ENCODE results near the gene REG3G.
"Not testable (repeated sequence)": the region's sequence is repeated elsewhere in the genome, so short reads cannot be mapped to it uniquely, and the experiment has no call there.

REG3G gene

GRCh38 chr2:78994789-78995188, 30.7 kb upstream of the REG3G start:
- Histone ChIP-seq H3K4me3 (ENCODE audit: low read length) (no peak overlapping the region), H3K36me3 (ENCODE audit: insufficient read depth, low read length) (no peaks in the 10 kb centered on the region), H2AFZ (ENCODE audit: low read depth, low read length) (no peak overlapping the region), H3K27me3 (ENCODE audit: insufficient read depth, low read length) (peaks cover 30% of the 10 kb centered on the region), H3K4me1 (ENCODE audit: insufficient read depth, low read length) (no peaks in the 10 kb centered on the region), H3K9me3 (ENCODE audit: low read length) (no peaks in the 10 kb centered on the region)

GRCh38 chr2:78999406-78999805, 26.1 kb upstream of the REG3G start:
- H3K9me3 ChIP-seq (ENCODE audit: low read length): no peaks in the 10 kb centered on the region

GRCh38 chr2:79000008-79000576, 25.4 kb upstream of the REG3G start:
- H2AFZ ChIP-seq (ENCODE audit: low read depth, low read length): no peak overlapping the region
- H3K27me3 ChIP-seq (ENCODE audit: insufficient read depth, low read length): no peaks in the 10 kb centered on the region
- no peak overlapping the region for H3K4me3 ChIP-seq (ENCODE audit: low read length)
- H3K36me3 ChIP-seq (ENCODE audit: insufficient read depth, low read length): no peaks in the 10 kb centered on the region
- H3K9me3 ChIP-seq (ENCODE audit: low read length): no peaks in the 10 kb centered on the region
- no peaks in the 10 kb centered on the region for H3K4me1 ChIP-seq (ENCODE audit: insufficient read depth, low read length)

More at GRCh38 chr2:78999406-78999805, 26.1 kb upstream of the REG3G start:
- peaks cover 7% of the 10 kb centered on the region for H3K27me3 ChIP-seq (ENCODE audit: insufficient read depth, low read length)
- no peaks in the 10 kb centered on the region for H3K36me3 ChIP-seq (ENCODE audit: insufficient read depth, low read length)
- no peak overlapping the region for H2AFZ ChIP-seq (ENCODE audit: low read depth, low read length)
- H3K4me3 ChIP-seq (ENCODE audit: low read length): no peak overlapping the region
- no peaks in the 10 kb centered on the region for H3K4me1 ChIP-seq (ENCODE audit: insufficient read depth, low read length)

GRCh38 chr2:79001285-79001684, 24.2 kb upstream of the REG3G start:
- no peak overlapping the region for H3K4me3 ChIP-seq (ENCODE audit: low read length)
- no peak overlapping the region for H2AFZ ChIP-seq (ENCODE audit: low read depth, low read length)
- no peaks in the 10 kb centered on the region for H3K9me3 ChIP-seq (ENCODE audit: low read length)
- H3K27me3 ChIP-seq (ENCODE audit: insufficient read depth, low read length): no peaks in the 10 kb centered on the region
- no peaks in the 10 kb centered on the region for H3K4me1 ChIP-seq (ENCODE audit: insufficient read depth, low read length)
- no peaks in the 10 kb centered on the region for H3K36me3 ChIP-seq (ENCODE audit: insufficient read depth, low read length)

GRCh38 chr2:79004680-79005079, 20.8 kb upstream of the REG3G start:
- H3K9me3 ChIP-seq (ENCODE audit: low read length): no peaks in the 10 kb centered on the region
- H3K4me3 ChIP-seq (ENCODE audit: low read length): no peak overlapping the region
- H3K27me3 ChIP-seq (ENCODE audit: insufficient read depth, low read length): no peaks in the 10 kb centered on the region
- no peak overlapping the region for H2AFZ ChIP-seq (ENCODE audit: low read depth, low read length)
- no peaks in the 10 kb centered on the region for H3K4me1 ChIP-seq (ENCODE audit: insufficient read depth, low read length)
- H3K36me3 ChIP-seq (ENCODE audit: insufficient read depth, low read length): no peaks in the 10 kb centered on the region

GRCh38 chr2:79005216-79005615, 20.3 kb upstream of the REG3G start:
- Histone ChIP-seq H3K27me3 (ENCODE audit: insufficient read depth, low read length) (no peaks in the 10 kb centered on the region), H3K36me3 (ENCODE audit: insufficient read depth, low read length) (no peaks in the 10 kb centered on the region), H2AFZ (ENCODE audit: low read depth, low read length) (no peak overlapping the region), H3K4me3 (ENCODE audit: low read length) (no peak overlapping the region), H3K4me1 (ENCODE audit: insufficient read depth, low read length) (no peaks in the 10 kb centered on the region), H3K9me3 (ENCODE audit: low read length) (no peaks in the 10 kb centered on the region)

GRCh38 chr2:79009388-79009787, 16.1 kb upstream of the REG3G start:
- Histone ChIP-seq H2AFZ (ENCODE audit: low read depth, low read length) (no peak overlapping the region), H3K4me3 (ENCODE audit: low read length) (no peak overlapping the region), H3K27me3 (ENCODE audit: insufficient read depth, low read length) (no peaks in the 10 kb centered on the region), H3K36me3 (ENCODE audit: insufficient read depth, low read length) (no peaks in the 10 kb centered on the region), H3K4me1 (ENCODE audit: insufficient read depth, low read length) (no peaks in the 10 kb centered on the region), H3K9me3 (ENCODE audit: low read length) (no peaks in the 10 kb centered on the region)

- Histone ChIP-seq H3K9me3 (ENCODE audit: low read length) (no peaks in the 10 kb centered on the region), H3K27me3 (ENCODE audit: insufficient read depth, low read length) (no peaks in the 10 kb centered on the region), H3K36me3 (ENCODE audit: insufficient read depth, low read length) (no peaks in the 10 kb centered on the region), H2AFZ (ENCODE audit: low read depth, low read length) (no peak overlapping the region), H3K4me1 (ENCODE audit: insufficient read depth, low read length) (no peaks in the 10 kb centered on the region), H3K4me3 (ENCODE audit: low read length) (no peak overlapping the region)
These were observed 14.0 kb upstream of the REG3G start for GRCh38 chr2:79011496-79011895.

GRCh38 chr2:79013629-79014028, 11.9 kb upstream of the REG3G start:
- H2AFZ ChIP-seq (ENCODE audit: low read depth, low read length): no peak overlapping the region
- H3K36me3 ChIP-seq (ENCODE audit: insufficient read depth, low read length): no peaks in the 10 kb centered on the region
- H3K4me1 ChIP-seq (ENCODE audit: insufficient read depth, low read length): no peaks in the 10 kb centered on the region
- H3K9me3 ChIP-seq (ENCODE audit: low read length): no peaks in the 10 kb centered on the region
- H3K27me3 ChIP-seq (ENCODE audit: insufficient read depth, low read length): no peaks in the 10 kb centered on the region
- no peak overlapping the region for H3K4me3 ChIP-seq (ENCODE audit: low read length)

GRCh38 chr2:79016342-79016741, 9.2 kb upstream of the REG3G start:
- Histone ChIP-seq H3K27me3 (ENCODE audit: insufficient read depth, low read length) (no peaks in the 10 kb centered on the region), H3K4me3 (ENCODE audit: low read length) (no peak overlapping the region), H3K9me3 (ENCODE audit: low read length) (no peaks in the 10 kb centered on the region), H3K4me1 (ENCODE audit: insufficient read depth, low read length) (no peaks in the 10 kb centered on the region), H2AFZ (ENCODE audit: low read depth, low read length) (no peak overlapping the region), H3K36me3 (ENCODE audit: insufficient read depth, low read length) (no peaks in the 10 kb centered on the region)

GRCh38 chr2:79026061-79026460, 559 bp downstream of the REG3G start:
- Histone ChIP-seq H3K4me1 (ENCODE audit: insufficient read depth, low read length) (no peaks in the 10 kb centered on the region), H3K36me3 (ENCODE audit: insufficient read depth, low read length) (no peaks in the 10 kb centered on the region), H3K4me3 (ENCODE audit: low read length) (no peak overlapping the region), H2AFZ (ENCODE audit: low read depth, low read length) (no peak overlapping the region), H3K9me3 (ENCODE audit: low read length) (no peaks in the 10 kb centered on the region), H3K27me3 (ENCODE audit: insufficient read depth, low read length) (no peaks in the 10 kb centered on the region)

- Histone ChIP-seq H3K36me3 (ENCODE audit: insufficient read depth, low read length) (no peaks in the 10 kb centered on the region), H2AFZ (ENCODE audit: low read depth, low read length) (no peak overlapping the region), H3K4me3 (ENCODE audit: low read length) (no peak overlapping the region), H3K27me3 (ENCODE audit: insufficient read depth, low read length) (no peaks in the 10 kb centered on the region), H3K9me3 (ENCODE audit: low read length) (no peaks in the 10 kb centered on the region), H3K4me1 (ENCODE audit: insufficient read depth, low read length) (no peaks in the 10 kb centered on the region)
These were observed 14.4 kb downstream of the REG3G start for GRCh38 chr2:79039944-79040343.

- Histone ChIP-seq H3K4me3 (ENCODE audit: low read length) (no peak overlapping the region), H3K27me3 (ENCODE audit: insufficient read depth, low read length) (no peaks in the 10 kb centered on the region), H3K36me3 (ENCODE audit: insufficient read depth, low read length) (no peaks in the 10 kb centered on the region), H2AFZ (ENCODE audit: low read depth, low read length) (no peak overlapping the region), H3K4me1 (ENCODE audit: insufficient read depth, low read length) (no peaks in the 10 kb centered on the region), H3K9me3 (ENCODE audit: low read length) (no peaks in the 10 kb centered on the region)
These were observed 15.5 kb downstream of the REG3G start for GRCh38 chr2:79041032-79041448.

- not testable (repeated sequence) for H3K9me3 ChIP-seq (ENCODE audit: low read length); H3K4me1 ChIP-seq (ENCODE audit: insufficient read depth, low read length); H3K36me3 ChIP-seq (ENCODE audit: insufficient read depth, low read length); H3K4me3 ChIP-seq (ENCODE audit: low read length); H2AFZ ChIP-seq (ENCODE audit: low read depth, low read length); H3K27me3 ChIP-seq (ENCODE audit: insufficient read depth, low read length)
These were observed 28.0 kb downstream of the REG3G start for GRCh38 chr2:79053486-79053885.

Measured in neuron (in vitro differentiated cells).